Activated CD4-positive, alpha-beta T cell treated with anti-CD3 and anti-CD28 coated beads for 4 hours (primary cell): ENCODE measurements around the gene RPL18A.

Source experiments
- DNase-seq, 2 donors: peaks; one replicate each; pipeline ENCODE4 v3.0.0-alpha.2; 2020

The RPL18A gene

GRCh38 chr19:17841810-17842662 lies 17.7 kb upstream of the RPL18A start:
- peak; percentile 60 to 65 for DNase-seq

GRCh38 chr19:17842663-17843291 lies 16.9 kb upstream of the RPL18A start:
- no peak for DNase-seq

- DNase-seq, result no peak
Measured at GRCh38 chr19:17843292-17843827, 16.4 kb upstream of the RPL18A start.

- DNase-seq, result no peak
Measured at GRCh38 chr19:17843908-17844490, 15.7 kb upstream of the RPL18A start.

- DNase-seq, result no peak
Measured at GRCh38 chr19:17846146-17846545, 13.6 kb upstream of the RPL18A start.

GRCh38 chr19:17847538-17848366 lies 12.0 kb upstream of the RPL18A start, which contains the start of gene JAK3:
Gene JAK3 (minus strand): TSS chr19:17847982. CDS start chr19:17844417, 3,565 bp downstream.
- peak; percentile 92 for DNase-seq

- no peak for DNase-seq
Measured at GRCh38 chr19:17848595-17849292, 11.0 kb upstream of the RPL18A start.

GRCh38 chr19:17854061-17854460 lies 5.6 kb upstream of the RPL18A start:
- DNase-seq, result no peak

GRCh38 chr19:17855280-17856152 lies 4.2 kb upstream of the RPL18A start:
- DNase-seq, result peak; percentile 82 to 93

GRCh38 chr19:17860331-17860992 lies 752 bp downstream of the RPL18A start:
- DNase-seq, result no peak

- no peak for DNase-seq
Measured at GRCh38 chr19:17860993-17861360, 1.3 kb downstream of the RPL18A start.

GRCh38 chr19:17861542-17862402 lies 2.1 kb downstream of the RPL18A start:
- DNase-seq, result no peak

- no peak for DNase-seq
Measured at GRCh38 chr19:17862711-17863519, 3.2 kb downstream of the RPL18A start.

- no peak for DNase-seq
Measured at GRCh38 chr19:17863520-17864182, 3.9 kb downstream of the RPL18A start.

- no peak for DNase-seq
Measured at GRCh38 chr19:17865364-17866311, 5.9 kb downstream of the RPL18A start.

- DNase-seq, result no peak
Measured at GRCh38 chr19:17866312-17866963, 6.7 kb downstream of the RPL18A start.
